ENCODE data around the gene SAP30BP. TPM values are rescaled to one million over a fixed set of nuclear protein-coding genes. Genes with fewer than 3 reads are reported as not detected.

The SAP30BP gene
- total RNA-seq, 1 donor from 2014 or later = 59.9 TPM

- TF ChIP-seq CTCF (IDR thresholded peaks at IDR 0.05) = no peak
- no peaks in the 10 kb centered on the region for H3K27me3 Mint-ChIP-seq (ENCODE audit: low read depth)
- peaks cover 28% of the 10 kb centered on the region for H3K4me1 Mint-ChIP-seq (ENCODE audit: low read depth)
- DNase-seq (ENCODE audit: low spot score) = no peak
- H3K36me3 Mint-ChIP-seq (ENCODE audit: low read depth) = peaks cover 49% of the 10 kb centered on the region
- H3K9me3 Mint-ChIP-seq (ENCODE audit: low read depth) = no peaks in the 10 kb centered on the region
- H3K27ac Mint-ChIP-seq (ENCODE audit: unreplicated experiment) = no peak overlapping the region
- no peak overlapping the region for H3K4me3 Mint-ChIP-seq (ENCODE audit: unreplicated experiment)
These were observed 38.1 kb downstream of the SAP30BP start for GRCh38 chr17:75704963-75705875.

- TF ChIP-seq CTCF (IDR thresholded peaks at IDR 0.05) = peak; percentile 12
- Mint-ChIP-seq H3K9me3 (ENCODE audit: low read depth) (no peaks in the 10 kb centered on the region), H3K36me3 (ENCODE audit: low read depth) (peaks cover 43% of the 10 kb centered on the region), H3K27me3 (ENCODE audit: low read depth) (no peaks in the 10 kb centered on the region), H3K4me1 (ENCODE audit: low read depth) (peaks cover 22% of the 10 kb centered on the region), H3K4me3 (ENCODE audit: unreplicated experiment) (no peak overlapping the region), H3K27ac (ENCODE audit: unreplicated experiment) (no peak overlapping the region)
- DNase-seq (ENCODE audit: low spot score) = no peak
These were observed 39.0 kb downstream of the SAP30BP start for GRCh38 chr17:75706042-75706728.

- no peak for TF ChIP-seq CTCF (IDR thresholded peaks at IDR 0.05)
- no peak for DNase-seq (ENCODE audit: low spot score)
- H3K27me3 Mint-ChIP-seq (ENCODE audit: low read depth) = no peaks in the 10 kb centered on the region
- H3K36me3 Mint-ChIP-seq (ENCODE audit: low read depth) = peaks cover 37% of the 10 kb centered on the region
- peak overlapping the region; percentile 45 for H3K27ac Mint-ChIP-seq (ENCODE audit: unreplicated experiment)
- H3K9me3 Mint-ChIP-seq (ENCODE audit: low read depth) = no peaks in the 10 kb centered on the region
- H3K4me3 Mint-ChIP-seq (ENCODE audit: unreplicated experiment) = no peak overlapping the region
- H3K4me1 Mint-ChIP-seq (ENCODE audit: low read depth) = peaks cover 15% of the 10 kb centered on the region
These were observed 40.0 kb downstream of the SAP30BP start for GRCh38 chr17:75707079-75707571.

- peaks cover 10% of the 10 kb centered on the region for H3K4me1 Mint-ChIP-seq (ENCODE audit: low read depth)
- H3K4me3 Mint-ChIP-seq (ENCODE audit: unreplicated experiment) = no peak overlapping the region
- no peaks in the 10 kb centered on the region for H3K9me3 Mint-ChIP-seq (ENCODE audit: low read depth)
- peaks cover 11% of the 10 kb centered on the region for H3K36me3 Mint-ChIP-seq (ENCODE audit: low read depth)
- H3K27ac Mint-ChIP-seq (ENCODE audit: unreplicated experiment) = peak overlapping the region; percentile 8
- no peak for TF ChIP-seq CTCF (IDR thresholded peaks at IDR 0.05)
- H3K27me3 Mint-ChIP-seq (ENCODE audit: low read depth) = peaks cover 3% of the 10 kb centered on the region
- no peak for DNase-seq (ENCODE audit: low spot score)
These were observed 45.3 kb downstream of the SAP30BP start for GRCh38 chr17:75712446-75712845.

GRCh38 chr17:75719732-75720131 lies 52.6 kb downstream of the SAP30BP start:
- Mint-ChIP-seq H3K9me3 (ENCODE audit: low read depth) (no peaks in the 10 kb centered on the region), H3K27ac (ENCODE audit: unreplicated experiment) (no peak overlapping the region), H3K27me3 (ENCODE audit: low read depth) (peaks cover 10% of the 10 kb centered on the region), H3K4me1 (ENCODE audit: low read depth) (peaks cover 11% of the 10 kb centered on the region), H3K4me3 (ENCODE audit: unreplicated experiment) (no peak overlapping the region), H3K36me3 (ENCODE audit: low read depth) (no peaks in the 10 kb centered on the region)
- no peak for DNase-seq (ENCODE audit: low spot score)
- no peak for TF ChIP-seq CTCF (IDR thresholded peaks at IDR 0.05)
